ENCODE measurements around the gene HMX1. TPM values are rescaled to one million over a fixed set of nuclear protein-coding genes. Genes with fewer than 3 reads are reported as not detected.

The HMX1 gene
- total RNA-seq, 2 experiments from 2014 or later: not detected

DNA sequence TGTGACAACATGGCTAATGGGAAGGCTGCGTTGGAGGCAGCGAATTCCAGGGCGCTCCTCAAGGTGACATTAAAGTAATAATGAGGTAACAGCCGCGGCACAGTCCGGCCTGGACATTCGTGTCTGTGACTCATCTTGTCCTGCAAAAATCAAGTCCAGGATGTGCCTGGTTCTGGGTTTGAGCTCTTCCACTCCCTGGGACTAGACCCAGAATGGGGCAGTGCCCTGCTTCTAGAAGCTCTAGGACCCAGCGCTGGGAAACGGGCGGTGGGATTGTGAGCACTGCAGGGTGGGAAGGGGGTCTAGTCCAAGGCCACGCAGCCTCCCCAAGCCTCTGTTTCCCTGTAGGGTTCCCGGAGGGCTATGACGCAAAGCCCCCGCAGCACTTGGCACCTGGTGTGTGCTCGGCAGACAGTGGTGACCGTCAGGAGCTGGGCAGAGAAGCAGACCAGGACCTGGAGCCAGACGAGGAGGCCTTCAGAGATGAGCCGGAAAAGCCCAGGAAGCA lies 34.9 kb downstream of the HMX1 start:
- Histone ChIP-seq H3K36me3 (ENCODE audit: insufficient read depth, low read length) (no peaks in the 10 kb centered on the region), H3K27ac (ENCODE audit: low read depth, low read length, poor library complexity, severe bottlenecking) (no peak overlapping the region), H3K9me2 (ENCODE audit: insufficient read depth, low read length) (no peaks in the 10 kb centered on the region), H3K9me3 (ENCODE audit: low read length) (no peaks in the 10 kb centered on the region), H2AFZ (ENCODE audit: low read length) (no peak overlapping the region), H3K4me3 (ENCODE audit: low read depth, low read length, poor library complexity, severe bottlenecking) (no peak overlapping the region), H4K20me1 (ENCODE audit: insufficient read depth, low read length) (no peaks in the 10 kb centered on the region), H3K4me2 (ENCODE audit: low read length) (no peak overlapping the region), H3K4me1 (ENCODE audit: insufficient read depth, low read length, poor library complexity, severe bottlenecking) (no peaks in the 10 kb centered on the region), H3K79me2 (ENCODE audit: insufficient read depth, low read depth, low read length) (no peaks in the 10 kb centered on the region)
- ChIA-PET POLR2A (no interaction called here), CTCF (ENCODE audit: unreplicated experiment) (no interaction called here)
- TF ChIP-seq EZH2phosphoT487 (IDR thresholded peaks at IDR 0.05; ENCODE audit: borderline replicate concordance, low read depth, low read length): no peak
- TF ChIP-seq, protein P1, sequence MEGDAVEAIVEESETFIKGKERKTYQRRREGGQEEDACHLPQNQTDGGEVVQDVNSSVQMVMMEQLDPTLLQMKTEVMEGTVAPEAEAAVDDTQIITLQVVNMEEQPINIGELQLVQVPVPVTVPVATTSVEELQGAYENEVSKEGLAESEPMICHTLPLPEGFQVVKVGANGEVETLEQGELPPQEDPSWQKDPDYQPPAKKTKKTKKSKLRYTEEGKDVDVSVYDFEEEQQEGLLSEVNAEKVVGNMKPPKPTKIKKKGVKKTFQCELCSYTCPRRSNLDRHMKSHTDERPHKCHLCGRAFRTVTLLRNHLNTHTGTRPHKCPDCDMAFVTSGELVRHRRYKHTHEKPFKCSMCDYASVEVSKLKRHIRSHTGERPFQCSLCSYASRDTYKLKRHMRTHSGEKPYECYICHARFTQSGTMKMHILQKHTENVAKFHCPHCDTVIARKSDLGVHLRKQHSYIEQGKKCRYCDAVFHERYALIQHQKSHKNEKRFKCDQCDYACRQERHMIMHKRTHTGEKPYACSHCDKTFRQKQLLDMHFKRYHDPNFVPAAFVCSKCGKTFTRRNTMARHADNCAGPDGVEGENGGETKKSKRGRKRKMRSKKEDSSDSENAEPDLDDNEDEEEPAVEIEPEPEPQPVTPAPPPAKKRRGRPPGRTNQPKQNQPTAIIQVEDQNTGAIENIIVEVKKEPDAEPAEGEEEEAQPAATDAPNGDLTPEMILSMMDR (conservative IDR thresholded peaks at IDR 0.05; ENCODE audit: low read length): no peak
- intact Hi-C loops (cut with micrococcal nuclease; ENCODE audit: unreplicated experiment): no loop called here
- BruUV-seq (replicated peaks): no TSS peak
- DNase-seq (ENCODE audit: low spot score): no peak

DNA sequence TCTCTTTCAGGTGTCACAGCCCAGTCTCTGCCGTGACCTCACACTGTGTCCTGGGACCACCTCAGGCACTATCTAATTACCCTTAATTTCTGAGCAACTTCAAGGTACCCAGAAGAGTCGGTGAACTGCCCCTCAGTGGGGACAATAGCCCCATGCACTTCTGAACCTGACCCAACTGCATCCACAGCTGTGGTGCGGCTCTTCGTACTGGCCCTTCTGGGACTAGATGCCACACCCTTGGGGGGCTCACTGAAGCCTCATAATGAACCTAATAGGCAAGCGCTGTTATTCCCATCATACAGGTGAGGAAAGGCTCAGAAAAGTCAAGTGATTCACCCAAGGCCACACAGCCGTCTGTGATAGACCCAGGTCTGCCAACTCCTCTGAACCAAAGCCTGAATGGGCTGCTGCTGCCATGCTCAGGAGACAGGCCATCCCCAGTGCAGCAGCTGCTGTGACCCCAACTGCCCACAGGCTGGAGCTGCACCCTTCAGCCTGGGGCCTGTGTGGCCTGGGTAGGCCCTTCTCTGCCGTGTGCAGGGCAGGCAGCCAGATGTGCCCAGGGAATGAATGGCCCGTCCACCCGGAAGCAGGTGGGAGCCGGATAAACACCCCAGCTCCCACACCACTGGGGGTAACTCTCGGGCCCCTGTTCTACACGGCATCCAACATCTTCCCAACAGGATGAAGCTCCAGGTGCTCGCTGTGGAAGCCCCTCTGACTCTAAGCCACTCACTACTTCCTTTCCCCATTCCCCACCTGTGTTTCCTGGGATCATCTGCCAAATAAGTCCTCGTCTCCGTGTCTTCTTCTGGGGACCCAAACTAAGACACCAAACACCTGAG lies 35.9 kb downstream of the HMX1 start:
- Histone ChIP-seq H3K4me2 (ENCODE audit: low read length) (no peak overlapping the region), H2AFZ (ENCODE audit: low read length) (no peak overlapping the region), H3K4me1 (ENCODE audit: insufficient read depth, low read length, poor library complexity, severe bottlenecking) (no peaks in the 10 kb centered on the region), H3K4me3 (ENCODE audit: low read depth, low read length, poor library complexity, severe bottlenecking) (no peak overlapping the region), H3K27ac (ENCODE audit: low read depth, low read length, poor library complexity, severe bottlenecking) (no peak overlapping the region), H3K9me3 (ENCODE audit: low read length) (no peaks in the 10 kb centered on the region), H3K36me3 (ENCODE audit: insufficient read depth, low read length) (no peaks in the 10 kb centered on the region), H4K20me1 (ENCODE audit: insufficient read depth, low read length) (no peaks in the 10 kb centered on the region), H3K9me2 (ENCODE audit: insufficient read depth, low read length) (no peaks in the 10 kb centered on the region), H3K79me2 (ENCODE audit: insufficient read depth, low read depth, low read length) (no peaks in the 10 kb centered on the region)
- ChIA-PET POLR2A (no interaction called here), CTCF (ENCODE audit: unreplicated experiment) (no interaction called here)
- no TSS peak for BruUV-seq (replicated peaks)
- intact Hi-C loops (cut with micrococcal nuclease; ENCODE audit: unreplicated experiment): no loop called here
- no peak for TF ChIP-seq EZH2phosphoT487 (IDR thresholded peaks at IDR 0.05; ENCODE audit: borderline replicate concordance, low read depth, low read length)
- TF ChIP-seq, protein P1 (conservative IDR thresholded peaks at IDR 0.05; ENCODE audit: low read length): no peak
- no peak for DNase-seq (ENCODE audit: low spot score)

DNA sequence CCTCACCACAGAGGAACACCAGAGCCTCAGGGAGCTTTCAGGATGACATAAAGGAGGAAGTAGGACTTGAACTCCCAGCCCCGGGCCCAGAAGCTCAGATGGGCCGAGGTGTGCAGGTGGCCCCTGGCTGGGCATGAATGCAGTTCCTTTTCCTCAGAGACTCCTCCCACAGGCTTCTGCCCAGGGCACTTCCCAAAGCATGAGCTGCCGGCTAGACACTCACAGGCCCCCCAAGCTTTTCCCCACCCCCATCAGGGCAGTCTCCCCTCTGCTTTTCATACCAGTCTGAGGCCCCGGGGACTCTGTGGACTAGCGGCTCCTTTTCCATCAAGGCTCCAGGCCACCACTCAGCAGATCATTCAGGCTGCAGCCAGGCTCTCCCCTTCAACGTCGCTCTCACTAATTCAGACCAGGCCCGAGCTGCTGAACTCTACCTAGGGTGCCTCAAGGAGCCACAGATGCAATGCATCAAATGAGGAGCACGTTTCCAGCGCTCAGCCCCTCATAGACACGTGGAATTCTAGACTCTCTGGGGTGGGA lies 36.9 kb downstream of the HMX1 start:
- no peak overlapping the region for H2AFZ ChIP-seq (ENCODE audit: low read length)
- ChIA-PET POLR2A (interaction anchor here (0.6 kb wide), 1 partner anchor 516 kb away, joined by 3 read pairs; no protein-coding TSS in a partner anchor), CTCF (ENCODE audit: unreplicated experiment) (no interaction called here)
- H3K9me3 ChIP-seq (ENCODE audit: low read length): no peaks in the 10 kb centered on the region
- no peaks in the 10 kb centered on the region for H3K36me3 ChIP-seq (ENCODE audit: insufficient read depth, low read length)
- no peak overlapping the region for H3K4me2 ChIP-seq (ENCODE audit: low read length)
- H3K4me3 ChIP-seq (ENCODE audit: low read depth, low read length, poor library complexity, severe bottlenecking): no peak overlapping the region
- no peak for TF ChIP-seq EZH2phosphoT487 (IDR thresholded peaks at IDR 0.05; ENCODE audit: borderline replicate concordance, low read depth, low read length)
- TF ChIP-seq, protein P1 (conservative IDR thresholded peaks at IDR 0.05; ENCODE audit: low read length): no peak
- DNase-seq (ENCODE audit: low spot score): no peak
- H3K79me2 ChIP-seq (ENCODE audit: insufficient read depth, low read depth, low read length): no peaks in the 10 kb centered on the region
- no peaks in the 10 kb centered on the region for H3K4me1 ChIP-seq (ENCODE audit: insufficient read depth, low read length, poor library complexity, severe bottlenecking)
- no peaks in the 10 kb centered on the region for H4K20me1 ChIP-seq (ENCODE audit: insufficient read depth, low read length)
- H3K9me2 ChIP-seq (ENCODE audit: insufficient read depth, low read length): no peaks in the 10 kb centered on the region
- BruUV-seq (replicated peaks): no TSS peak
- intact Hi-C loops (cut with micrococcal nuclease; ENCODE audit: unreplicated experiment): no loop called here
- H3K27ac ChIP-seq (ENCODE audit: low read depth, low read length, poor library complexity, severe bottlenecking): no peak overlapping the region
